Right hindlimb (tissue), 1 donor: ENCODE data around the gene FBXO10.
A peak's percentile ranks its signal among the peaks of the same experiment; 100 is the strongest.
"Not testable (repeated sequence)": the region's sequence is repeated elsewhere in the genome, so short reads cannot be mapped to it uniquely, and the experiment has no call there.

Source experiments
- DNase-seq: peaks from one replicate; pipeline ENCODE4 v3.0.0-alpha.2; 2018

Gene FBXO10

GRCh38 chr9:37510053-37510452 lies 66.1 kb downstream of the FBXO10 start:
- DNase-seq, result not testable (repeated sequence)

- DNase-seq, result no peak
Observed at GRCh38 chr9:37509536-37509935, 66.6 kb downstream of the FBXO10 start.

DNA sequence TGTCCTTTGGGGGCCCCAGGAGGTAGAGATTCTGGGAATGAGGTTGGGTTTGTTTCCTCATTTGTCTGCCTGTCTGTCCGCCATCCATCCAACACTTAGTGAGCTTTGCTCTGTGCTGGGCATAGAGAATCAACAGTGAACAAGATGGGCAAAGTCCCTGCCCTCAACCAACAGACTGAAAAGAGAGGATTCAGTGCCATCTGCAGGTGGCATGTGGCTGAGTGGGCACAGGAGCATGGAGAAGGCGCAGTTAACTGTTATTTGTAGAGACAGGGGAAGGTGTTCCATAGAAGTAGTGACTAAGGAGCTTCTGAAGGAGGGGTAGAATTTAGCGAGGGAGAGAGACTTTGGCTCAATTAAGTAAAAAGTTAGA lies 67.4 kb downstream of the FBXO10 start:
- no peak for DNase-seq

GRCh38 chr9:37508135-37508833 lies 67.9 kb downstream of the FBXO10 start:
- no peak for DNase-seq

GRCh38 chr9:37507566-37508134 lies 68.5 kb downstream of the FBXO10 start:
- DNase-seq, result no peak

DNA sequence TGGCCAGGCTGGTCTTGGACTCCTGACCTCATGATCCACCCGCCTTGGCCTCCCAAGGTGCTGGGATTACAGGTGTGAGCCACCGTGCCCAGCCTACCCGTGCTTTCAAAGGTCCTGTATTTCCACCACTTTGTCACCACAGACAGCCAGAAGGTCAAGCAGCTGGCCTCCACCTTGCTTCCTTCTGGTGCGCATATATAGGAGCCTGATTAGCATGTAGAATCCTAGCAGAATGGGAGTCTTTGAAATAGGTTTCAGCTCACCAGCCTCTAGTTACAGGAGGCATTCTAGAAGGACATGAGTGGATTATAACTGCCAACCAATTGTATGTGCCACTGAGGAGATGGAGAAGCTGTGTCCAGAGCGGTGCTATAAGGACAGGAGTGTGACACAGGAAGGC lies 71.6 kb downstream of the FBXO10 start:
- DNase-seq, result no peak

DNA sequence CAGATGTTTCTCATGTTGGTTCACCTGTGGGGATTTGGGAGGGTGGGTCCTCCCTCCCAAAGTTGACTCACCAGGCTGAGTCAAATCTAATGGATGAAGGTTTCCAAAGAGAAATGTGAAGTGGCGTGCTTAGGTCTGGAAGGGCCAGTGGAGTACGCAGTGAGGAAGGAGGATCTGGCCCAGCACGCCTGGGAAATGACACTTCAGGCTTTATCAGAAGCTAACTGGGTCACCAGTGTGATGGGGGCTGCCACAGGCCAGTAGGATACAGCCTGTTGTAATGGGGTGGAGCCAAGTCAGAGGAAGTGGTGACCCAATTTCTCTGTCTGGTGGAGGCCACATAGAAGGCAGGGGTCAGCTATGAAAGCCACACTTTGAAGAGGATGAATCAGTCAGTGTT lies 72.4 kb downstream of the FBXO10 start:
- DNase-seq, result no peak

DNA sequence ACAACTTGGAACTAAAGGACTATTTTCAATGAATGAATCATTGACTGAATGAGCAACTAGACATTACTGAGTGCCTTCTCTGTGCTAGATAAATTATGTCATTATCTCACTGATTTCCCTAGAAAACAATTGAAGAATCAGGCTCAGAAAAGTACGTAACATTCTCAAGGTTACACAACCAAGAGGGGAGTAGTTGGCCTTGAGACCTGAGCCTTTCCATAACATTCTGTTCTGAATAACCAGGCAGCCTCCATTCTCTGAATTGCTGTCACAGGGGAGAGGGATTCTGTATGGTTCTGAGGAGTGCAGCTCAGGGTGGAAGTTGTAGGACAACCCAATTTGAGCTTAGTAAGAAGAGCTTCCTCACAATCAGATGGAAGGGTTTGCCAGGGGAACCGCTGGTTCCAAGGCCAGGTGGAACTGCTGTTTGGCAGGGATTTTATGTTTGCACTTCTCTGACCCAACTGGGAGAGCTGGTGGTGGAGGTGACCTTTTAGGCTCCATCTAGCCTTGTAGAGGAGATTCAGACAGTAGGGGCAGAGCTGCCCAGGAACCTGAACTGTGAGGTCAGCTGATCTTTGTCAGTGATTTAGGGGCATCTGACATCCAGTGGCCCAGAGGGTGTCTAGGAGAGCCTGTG lies 74.1 kb downstream of the FBXO10 start:
- DNase-seq, result no peak

- DNase-seq, result no peak
Observed at GRCh38 chr9:37499297-37499696, 76.9 kb downstream of the FBXO10 start.

GRCh38 chr9:37498457-37498856 lies 77.7 kb downstream of the FBXO10 start:
- no peak for DNase-seq

- DNase-seq, result no peak
Observed at GRCh38 chr9:37497320-37497719, 78.9 kb downstream of the FBXO10 start.

DNA sequence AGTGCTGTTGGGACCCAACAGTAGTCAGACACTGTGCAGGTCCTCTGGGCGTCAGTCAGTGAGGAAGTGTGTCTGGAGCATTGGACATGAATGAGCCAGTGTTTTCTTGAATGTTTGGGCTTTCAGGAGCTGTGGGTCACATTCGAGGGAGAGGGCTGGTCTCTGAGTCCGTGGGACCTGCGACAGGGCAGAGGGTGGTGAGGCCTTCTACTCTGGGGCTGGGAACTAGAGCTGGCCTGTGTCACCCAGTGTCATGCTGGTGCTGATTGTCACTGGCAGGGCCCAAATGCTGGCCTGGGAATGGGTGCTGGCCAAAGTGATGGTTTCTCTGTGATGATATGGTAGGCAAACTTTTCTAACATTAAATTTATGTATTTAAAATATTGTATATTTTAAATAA lies 80.2 kb downstream of the FBXO10 start:
- DNase-seq, result no peak

DNA sequence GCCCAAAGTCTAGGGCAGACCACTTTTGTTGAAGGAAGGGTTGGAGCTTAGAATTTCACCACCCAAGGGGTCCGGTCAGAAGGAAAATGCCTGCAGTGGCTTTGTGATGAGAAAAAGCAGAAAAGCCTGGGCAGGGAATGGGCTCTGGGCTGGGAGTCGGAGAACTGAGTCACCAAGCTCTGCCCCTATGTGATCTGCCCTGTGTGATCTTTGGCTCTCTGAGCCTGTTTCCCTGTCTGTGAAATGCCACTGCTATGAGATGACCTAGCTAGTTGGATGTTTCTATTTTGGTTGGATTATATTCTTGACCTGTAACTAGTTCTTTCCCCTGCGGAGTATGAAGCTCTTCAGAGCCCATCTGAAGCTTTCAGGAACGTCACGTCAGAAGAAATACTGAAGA lies 80.6 kb downstream of the FBXO10 start:
- no peak for DNase-seq

- DNase-seq, result no peak
Observed at GRCh38 chr9:37491939-37492338, 84.2 kb downstream of the FBXO10 start.

- DNase-seq, result peak; percentile 84
Observed at GRCh38 chr9:37486616-37487548, 89.3 kb downstream of the FBXO10 start.

GRCh38 chr9:37486256-37486615 lies 89.9 kb downstream of the FBXO10 start:
- no peak for DNase-seq

GRCh38 chr9:37485389-37486255 lies 90.6 kb downstream of the FBXO10 start, which contains the start of gene POLR1E:
POLR1E (plus strand) TSS chr9:37485948; CDS start chr9:37486048, 100 bp downstream.
- peak; percentile 93 for DNase-seq

DNA sequence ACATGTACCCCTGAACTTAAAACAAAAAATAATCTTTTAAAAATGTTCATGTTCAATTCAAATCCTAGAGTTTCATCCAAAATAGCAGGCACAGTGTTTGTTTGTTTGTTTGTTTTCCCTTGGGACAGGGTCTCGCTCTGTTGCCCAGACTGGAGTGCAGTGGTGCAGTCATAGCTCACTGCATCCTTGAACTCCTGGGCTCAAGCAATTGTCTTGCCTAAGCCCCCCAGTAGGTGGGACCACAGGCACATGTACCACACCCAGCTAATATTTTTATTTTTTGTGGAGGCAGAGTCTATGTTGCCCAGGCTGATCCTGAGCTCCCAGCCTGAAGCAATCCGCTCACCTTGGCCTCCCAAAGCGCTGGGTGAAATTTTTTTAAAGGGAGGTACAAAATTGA lies 95.4 kb downstream of the FBXO10 start:
- DNase-seq, result no peak

DNA sequence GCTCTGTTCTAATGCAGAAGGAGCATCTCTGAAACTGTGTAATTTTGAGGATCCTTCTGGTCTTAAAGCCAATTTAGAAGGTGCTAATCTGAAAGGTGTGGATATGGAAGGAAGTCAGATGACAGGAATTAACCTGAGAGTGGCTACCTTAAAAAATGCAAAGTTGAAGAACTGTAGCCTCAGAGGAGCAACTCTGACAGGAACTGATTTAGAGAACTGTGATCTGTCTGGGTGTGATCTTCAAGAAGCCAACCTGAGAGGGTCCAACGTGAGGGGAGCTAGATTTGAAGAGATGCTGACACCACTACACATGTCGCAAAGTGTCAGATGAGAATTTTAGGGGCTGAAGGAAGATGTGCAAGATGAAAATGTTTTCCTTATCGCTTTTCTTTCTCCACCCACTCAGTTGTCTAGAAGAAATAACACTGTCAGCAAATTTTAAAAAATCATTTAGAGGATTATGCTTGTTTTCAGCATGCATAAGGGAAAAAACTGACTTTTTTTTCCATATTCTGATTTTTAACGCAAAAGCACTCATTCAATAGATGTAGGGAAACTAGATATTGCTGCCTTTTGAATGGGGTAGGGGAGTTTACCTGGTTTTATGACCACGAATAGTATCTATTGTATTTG lies 98.1 kb downstream of the FBXO10 start:
- not testable (repeated sequence) for DNase-seq

GRCh38 chr9:37477443-37477842 lies 98.7 kb downstream of the FBXO10 start:
- DNase-seq, result not testable (repeated sequence)

DNA sequence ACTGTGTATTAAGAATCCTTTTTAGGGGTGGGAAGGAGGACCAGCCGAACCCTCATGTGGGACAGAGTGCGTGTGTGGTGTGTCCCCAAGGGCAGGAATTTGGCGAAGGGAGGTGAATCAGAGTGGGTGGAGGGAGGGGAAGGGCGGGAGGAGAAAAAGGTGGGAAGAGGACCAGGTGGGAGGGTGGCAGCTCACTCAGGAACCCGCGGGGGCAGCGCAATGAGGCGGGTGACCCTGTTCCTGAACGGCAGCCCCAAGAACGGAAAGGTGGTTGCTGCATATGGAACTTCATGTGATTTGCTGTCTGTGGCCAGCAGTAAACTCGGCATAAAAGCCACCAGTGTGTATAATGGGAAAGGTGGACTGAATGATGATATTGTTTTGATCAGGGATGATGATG lies 99.2 kb downstream of the FBXO10 start:
- DNase-seq, result no peak

GRCh38 chr9:37474438-37474837 lies 101.7 kb downstream of the FBXO10 start:
- no peak for DNase-seq
